Left kidney (tissue), 2 donors: ENCODE results near the gene CNNM2. TPM values are rescaled to one million over a fixed set of nuclear protein-coding genes. Genes with fewer than 3 reads are reported as not detected.
"Not testable (repeated sequence)": the region's sequence is repeated elsewhere in the genome, so short reads cannot be mapped to it uniquely, and the experiment has no call there.

Experiments used
- DNase-seq: peaks from one replicate; pipeline ENCODE4 v3.0.0-alpha.2; 2013
- polyA plus RNA-seq: library from polyadenylated mRNA; unstranded; fragments of 120-200 nt; gene quantifications from one replicate; pipeline ENCODE4 v1.2.1, GENCODE V29; 2013; ENCODE audit not compliant: insufficient read length

Gene CNNM2
- polyA plus RNA-seq, 1 donor: 10.1 TPM

DNA sequence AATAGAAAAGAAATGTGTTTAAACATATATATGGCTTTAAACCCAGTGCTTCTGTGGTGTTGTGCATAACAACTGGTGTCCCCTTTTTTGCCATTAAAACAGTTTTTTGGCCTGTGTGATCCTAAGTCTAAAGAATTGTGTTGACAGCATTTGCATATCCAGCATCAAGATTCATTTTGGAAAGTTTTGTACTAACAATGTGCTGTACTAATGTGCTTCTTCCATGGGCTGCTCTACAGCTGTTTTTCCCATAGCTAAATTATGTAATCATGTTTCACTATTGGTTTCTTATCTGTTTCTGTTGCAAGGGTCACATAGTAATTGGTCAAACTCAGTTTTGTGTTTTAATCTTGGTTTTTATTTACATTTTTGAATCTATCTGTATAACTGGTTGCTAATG is 5.5 kb downstream of the CNNM2 start:
- DNase-seq: no peak

DNA sequence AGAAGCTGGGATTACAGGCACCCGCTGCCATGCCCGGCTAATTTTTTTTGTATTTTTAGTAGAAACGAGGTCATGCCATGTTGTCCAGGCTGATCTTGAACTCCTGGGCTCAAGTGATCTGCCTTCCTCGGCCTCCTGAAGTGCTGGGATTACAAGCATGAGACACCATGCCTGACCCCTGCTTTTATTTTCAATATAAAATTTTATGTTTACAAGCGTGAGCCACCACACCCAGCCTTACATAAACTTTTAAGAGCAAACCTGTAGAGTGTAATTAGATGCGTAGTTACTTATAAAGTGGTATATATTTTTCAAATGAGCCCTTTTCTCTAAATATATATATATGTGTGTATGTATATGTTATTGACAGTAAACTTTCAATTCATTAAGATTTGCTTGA is 8.7 kb downstream of the CNNM2 start:
- DNase-seq: no peak

DNA sequence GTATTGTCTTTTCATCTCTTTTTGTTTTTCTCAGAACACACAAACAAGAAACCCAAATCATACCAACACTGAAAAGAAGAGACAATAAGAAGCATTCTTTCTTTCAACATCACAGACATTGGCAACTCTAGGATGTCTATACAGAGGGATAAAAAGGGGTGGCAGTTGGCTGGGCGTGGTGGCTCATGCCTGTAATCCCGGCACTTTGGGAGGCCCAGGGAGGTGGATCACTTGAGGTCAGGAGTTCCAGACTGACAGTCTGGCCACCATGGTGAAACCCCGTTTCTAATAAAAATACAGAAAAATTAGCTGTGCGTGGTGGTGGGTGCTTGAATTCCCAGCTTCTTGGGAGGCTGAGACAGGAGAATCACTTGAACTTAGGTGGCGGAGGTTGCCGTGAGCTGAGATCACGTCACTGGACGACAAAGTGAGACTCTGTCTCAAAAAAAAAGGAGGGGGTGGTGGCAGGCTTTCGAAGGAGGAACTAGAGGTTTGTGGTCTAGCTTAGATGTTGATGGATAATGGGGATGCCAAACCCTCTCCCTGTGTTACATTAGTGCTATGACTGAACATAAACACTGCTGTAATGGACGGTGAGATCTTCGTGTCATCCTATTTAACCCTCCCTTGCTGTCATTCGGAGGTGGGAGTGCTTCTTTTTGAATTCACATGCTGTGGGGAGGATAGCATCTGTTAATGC is 9.4 kb downstream of the CNNM2 start:
- DNase-seq: no peak

- DNase-seq: not testable (repeated sequence)
Observed at GRCh38 chr10:102928442-102928841, 10.3 kb downstream of the CNNM2 start.

GRCh38 chr10:102930720-102931119 is 12.6 kb downstream of the CNNM2 start:
- no peak for DNase-seq

DNA sequence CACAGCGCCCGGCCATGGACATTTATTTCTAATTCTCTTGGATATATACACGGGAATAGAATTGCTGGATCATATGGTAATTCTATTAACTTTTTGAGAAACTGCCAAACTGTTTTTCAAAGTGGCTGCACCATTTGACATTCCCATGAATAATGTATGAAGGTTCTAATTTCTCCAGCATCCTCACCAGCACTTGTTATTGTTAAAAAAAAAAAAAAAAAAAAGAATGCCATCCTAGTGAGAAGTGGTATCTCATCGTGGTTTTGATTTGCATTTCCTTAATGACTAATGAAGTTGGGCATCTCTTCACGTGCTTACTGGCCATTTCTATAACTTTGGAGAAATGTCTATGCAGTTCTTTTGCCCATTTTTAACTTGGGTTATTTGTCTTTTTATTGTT is 13.5 kb downstream of the CNNM2 start:
- DNase-seq: no peak

DNA sequence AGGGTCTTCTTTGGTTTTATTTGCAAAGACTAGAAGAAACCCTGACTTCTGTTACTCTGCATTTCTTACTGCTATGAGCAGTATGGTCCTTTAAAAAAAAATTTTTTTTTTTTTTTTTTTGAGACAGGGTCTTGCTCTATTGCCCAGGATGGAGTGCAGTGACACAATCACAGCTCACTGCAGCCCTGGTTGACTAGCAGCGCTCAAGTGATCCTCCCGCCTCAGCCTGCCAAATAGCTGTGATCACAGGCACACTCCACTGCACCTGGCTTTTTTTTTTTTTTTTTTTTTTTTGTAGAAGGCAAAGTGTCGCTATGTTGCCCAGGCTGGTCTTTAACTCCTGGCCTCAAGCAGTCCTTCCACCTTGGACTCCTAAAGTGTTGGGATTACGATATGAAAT is 17.4 kb downstream of the CNNM2 start:
- no peak for DNase-seq

GRCh38 chr10:102935939-102936605 is 18.0 kb downstream of the CNNM2 start:
- DNase-seq: no peak

GRCh38 chr10:102941401-102941800 is 23.3 kb downstream of the CNNM2 start:
- DNase-seq: no peak

GRCh38 chr10:102945449-102945848 is 27.4 kb downstream of the CNNM2 start:
- DNase-seq: no peak

DNA sequence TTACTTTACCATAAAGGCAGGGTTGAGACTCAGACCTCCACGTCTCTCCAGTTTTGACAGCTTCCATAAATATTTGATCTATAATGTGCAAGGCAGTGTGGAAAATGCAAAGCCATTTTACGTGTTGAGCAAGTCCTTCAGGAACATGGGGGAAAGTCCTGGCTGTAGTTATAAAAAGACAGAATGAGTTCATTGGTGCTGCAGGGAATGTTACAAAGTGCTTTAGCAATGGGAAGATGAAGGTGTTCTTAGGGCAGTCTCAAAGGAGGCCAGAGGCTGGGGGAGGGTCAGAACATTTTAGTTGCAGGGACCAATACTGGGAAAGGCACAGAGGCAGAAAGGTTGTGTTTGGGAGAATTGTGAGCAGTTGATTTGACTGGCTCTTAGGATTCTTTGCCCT is 27.9 kb downstream of the CNNM2 start:
- DNase-seq: no peak

- DNase-seq: no peak
Observed at GRCh38 chr10:102946992-102947391, 28.9 kb downstream of the CNNM2 start.

- no peak for DNase-seq
Observed at GRCh38 chr10:102948176-102948575, 30.1 kb downstream of the CNNM2 start.

DNA sequence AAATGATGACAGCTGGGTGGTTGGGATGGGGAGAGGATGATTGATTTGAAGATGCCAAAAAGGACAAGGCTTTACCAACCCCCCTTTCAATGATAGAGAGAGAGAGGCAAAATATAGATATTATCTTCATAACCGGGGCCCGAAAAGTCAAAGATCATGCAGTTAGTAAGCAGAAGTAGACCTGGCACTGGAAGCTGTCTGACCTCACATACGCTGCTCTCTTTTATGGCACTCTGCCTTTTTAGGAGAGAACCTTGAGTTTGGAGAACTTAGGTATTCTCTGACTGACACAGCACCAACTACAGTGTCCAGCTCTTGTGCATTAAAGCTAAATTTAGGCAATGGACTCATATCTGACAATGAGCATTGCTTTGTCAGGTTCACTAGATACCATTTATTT is 30.7 kb downstream of the CNNM2 start:
- DNase-seq: no peak

- DNase-seq: no peak
Observed at GRCh38 chr10:102949916-102950315, 31.8 kb downstream of the CNNM2 start.

GRCh38 chr10:102951316-102951715 is 33.2 kb downstream of the CNNM2 start:
- no peak for DNase-seq

- DNase-seq: no peak
Observed at GRCh38 chr10:102959360-102959759, 41.3 kb downstream of the CNNM2 start.

- DNase-seq: no peak
Observed at GRCh38 chr10:102960157-102960556, 42.1 kb downstream of the CNNM2 start.

DNA sequence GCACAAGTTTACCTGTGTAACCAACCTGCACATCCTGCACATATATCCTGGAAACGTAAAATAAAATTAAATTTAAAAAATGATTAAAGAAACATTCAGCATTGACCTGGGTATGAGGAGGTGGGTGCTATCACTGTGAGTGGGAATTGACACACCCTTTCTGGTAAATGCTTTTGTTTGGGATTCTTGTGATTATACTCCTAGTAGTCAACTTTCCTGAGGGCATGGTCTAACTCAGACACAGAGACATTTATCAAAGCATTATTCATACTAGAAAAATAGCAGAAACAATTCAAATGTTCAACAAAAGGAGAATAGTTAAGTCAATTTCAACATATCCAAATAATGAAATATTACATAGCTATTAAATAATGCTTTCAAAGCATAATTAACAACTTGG is 44.2 kb downstream of the CNNM2 start:
- DNase-seq: no peak

DNA sequence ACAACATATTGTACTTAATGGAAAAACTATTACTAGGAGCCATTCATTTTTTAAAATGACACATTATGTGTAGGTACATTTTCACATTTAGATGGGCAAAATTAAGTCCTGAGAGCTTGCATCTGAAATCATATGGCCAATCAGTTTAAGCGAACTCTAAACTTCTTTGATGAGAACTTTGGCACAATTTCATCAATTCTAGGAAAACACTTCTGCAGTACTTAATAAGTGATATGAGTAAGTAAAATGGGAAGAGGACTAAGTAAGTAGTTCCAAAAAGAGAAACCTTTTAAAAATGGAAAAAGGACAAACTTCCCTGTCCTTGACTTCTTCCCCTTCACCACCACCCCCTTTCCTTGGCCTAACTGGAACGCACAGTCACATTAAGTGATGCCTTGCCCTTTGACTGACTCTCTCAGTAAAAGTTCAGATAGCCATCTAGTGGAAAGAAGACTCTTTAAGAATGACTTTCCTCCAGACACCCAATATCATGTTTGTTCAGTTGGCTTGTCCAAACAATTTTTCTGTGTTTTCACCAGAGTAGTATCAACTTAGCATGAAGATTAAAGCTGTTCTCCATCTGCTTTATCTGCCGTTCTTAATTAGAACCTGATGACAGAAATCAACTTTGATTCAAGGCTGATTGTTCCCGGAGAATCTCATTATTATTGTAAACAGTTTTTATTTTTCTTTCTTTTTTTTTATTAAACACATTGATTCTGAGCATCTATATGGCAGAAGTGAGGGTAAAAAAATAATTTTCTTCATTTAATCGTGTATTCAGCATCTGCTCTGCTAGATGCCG is 45.1 kb downstream of the CNNM2 start:
- DNase-seq: no peak

GRCh38 chr10:102963756-102964025 is 45.6 kb downstream of the CNNM2 start:
- DNase-seq: no peak

- not testable (repeated sequence) for DNase-seq
Observed at GRCh38 chr10:102964064-102964463, 46.0 kb downstream of the CNNM2 start.

DNA sequence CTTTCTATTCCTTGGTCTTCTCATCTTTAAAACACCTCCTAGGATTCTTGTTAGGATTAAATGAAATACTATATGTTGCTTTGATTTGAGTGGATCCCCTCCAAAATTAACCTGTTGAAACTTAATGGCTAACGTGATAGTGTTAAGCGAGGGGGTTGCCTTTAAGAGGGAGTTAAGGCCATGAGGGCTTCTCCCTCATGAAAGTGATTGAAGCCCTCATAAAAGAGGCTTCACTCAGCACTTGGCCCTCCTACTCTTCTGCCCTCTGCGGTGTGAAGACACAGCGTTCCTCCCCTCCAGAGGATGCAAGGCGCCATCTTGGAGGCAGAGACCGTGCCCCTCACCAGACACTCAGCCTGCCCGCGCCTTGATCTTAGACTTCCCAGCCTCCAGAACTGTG is 46.6 kb downstream of the CNNM2 start:
- no peak for DNase-seq
